ENCODE data around the gene CHST3. TPM values are rescaled to one million over a fixed set of nuclear protein-coding genes. Genes with fewer than 3 reads are reported as not detected.

CHST3 gene
- total RNA-seq, 2 donors from 2014 or later: 12.9 to 40.8 TPM

DNA sequence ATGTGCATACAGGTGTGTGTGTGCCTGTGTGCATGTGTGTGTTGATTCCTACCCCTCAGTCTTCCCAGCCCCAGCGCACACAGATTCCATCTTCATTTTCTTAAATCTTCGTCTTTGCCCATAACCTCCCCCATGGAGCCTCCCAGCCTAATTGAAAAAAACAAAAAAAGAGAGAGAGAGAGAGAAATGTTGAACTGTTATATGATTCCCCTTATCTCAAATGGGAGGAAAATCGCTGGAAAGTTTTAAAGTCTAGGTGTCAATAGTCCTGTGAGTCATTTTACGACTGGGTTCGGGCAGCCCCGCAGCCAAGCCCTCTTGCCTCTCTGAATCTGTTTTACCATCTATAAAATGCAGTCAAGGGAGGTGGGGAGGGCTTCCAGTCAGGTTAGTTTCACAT is 63.3 kb downstream of the CHST3 start:
- H3K4me1 Mint-ChIP-seq: peaks cover 10% of the 10 kb centered on the region
- TF ChIP-seq CTCF (conservative IDR thresholded peaks at IDR 0.05): no peak
- H3K36me3 Mint-ChIP-seq (ENCODE audit: low read depth): no peaks in the 10 kb centered on the region
- H3K27me3 ChIP-seq (ENCODE audit: control insufficient read depth, insufficient read depth, low read length, poor library complexity, severe bottlenecking): no peaks in the 10 kb centered on the region
- DNase-seq: no peak
- no peak overlapping the region for H3K4me3 Mint-ChIP-seq
- H3K9me3 ChIP-seq (ENCODE audit: control insufficient read depth, low read length): no peaks in the 10 kb centered on the region
- no peak overlapping the region for H3K27ac Mint-ChIP-seq
- H3K27ac ChIP-seq (ENCODE audit: low read depth, low read length): no peak overlapping the region
- no peak overlapping the region for H3K4me3 ChIP-seq (ENCODE audit: low read length)
- no peak overlapping the region for H3K9ac ChIP-seq (ENCODE audit: extremely low read depth, low read length, poor library complexity, severe bottlenecking)
- H3K27me3 Mint-ChIP-seq (ENCODE audit: insufficient read depth): no peaks in the 10 kb centered on the region
- WGBS, 2 experiments (ENCODE audit: insufficient coverage in 1 of 2, insufficient read length in 1 of 2): 83 to 91% methylated on average over 4 of the region's 6 CpGs
- no peaks in the 10 kb centered on the region for H3K4me1 ChIP-seq (ENCODE audit: control insufficient read depth, insufficient read depth, low read length)
- H3K9me3 Mint-ChIP-seq: no peaks in the 10 kb centered on the region
- no peaks in the 10 kb centered on the region for H3K36me3 ChIP-seq (ENCODE audit: control insufficient read depth, insufficient read depth, low read length)

- Histone ChIP-seq H3K27ac (ENCODE audit: low read depth, low read length) (no peak overlapping the region), H3K4me1 (ENCODE audit: control insufficient read depth, insufficient read depth, low read length) (no peaks in the 10 kb centered on the region), H3K9me3 (ENCODE audit: control insufficient read depth, low read length) (no peaks in the 10 kb centered on the region), H3K9ac (ENCODE audit: extremely low read depth, low read length, poor library complexity, severe bottlenecking) (no peak overlapping the region), H3K4me3 (ENCODE audit: low read length) (no peak overlapping the region), H3K27me3 (ENCODE audit: control insufficient read depth, insufficient read depth, low read length, poor library complexity, severe bottlenecking) (no peaks in the 10 kb centered on the region), H3K36me3 (ENCODE audit: control insufficient read depth, insufficient read depth, low read length) (no peaks in the 10 kb centered on the region)
- Mint-ChIP-seq H3K36me3 (ENCODE audit: low read depth) (no peaks in the 10 kb centered on the region), H3K9me3 (no peaks in the 10 kb centered on the region), H3K27ac (no peak overlapping the region), H3K4me1 (peaks cover 10% of the 10 kb centered on the region), H3K4me3 (no peak overlapping the region), H3K27me3 (ENCODE audit: insufficient read depth) (no peaks in the 10 kb centered on the region)
- no peak for TF ChIP-seq CTCF (conservative IDR thresholded peaks at IDR 0.05)
- DNase-seq: no peak
- WGBS, 2 experiments (ENCODE audit: insufficient coverage in 1 of 2, insufficient read length in 1 of 2): 92 to 93% methylated on average over 1 of the region's 1 CpG
These were observed 65.2 kb downstream of the CHST3 start for GRCh38 chr10:72029414-72029813.

- Mint-ChIP-seq H3K4me3 (no peak overlapping the region), H3K4me1 (peaks cover 16% of the 10 kb centered on the region), H3K9me3 (no peaks in the 10 kb centered on the region), H3K27ac (no peak overlapping the region), H3K36me3 (ENCODE audit: low read depth) (no peaks in the 10 kb centered on the region), H3K27me3 (ENCODE audit: insufficient read depth) (no peaks in the 10 kb centered on the region)
- Histone ChIP-seq H3K9ac (ENCODE audit: extremely low read depth, low read length, poor library complexity, severe bottlenecking) (no peak overlapping the region), H3K9me3 (ENCODE audit: control insufficient read depth, low read length) (no peaks in the 10 kb centered on the region), H3K4me1 (ENCODE audit: control insufficient read depth, insufficient read depth, low read length) (no peaks in the 10 kb centered on the region), H3K4me3 (ENCODE audit: low read length) (no peak overlapping the region), H3K27me3 (ENCODE audit: control insufficient read depth, insufficient read depth, low read length, poor library complexity, severe bottlenecking) (no peaks in the 10 kb centered on the region), H3K36me3 (ENCODE audit: control insufficient read depth, insufficient read depth, low read length) (no peaks in the 10 kb centered on the region), H3K27ac (ENCODE audit: low read depth, low read length) (no peak overlapping the region)
- WGBS, 2 experiments (ENCODE audit: insufficient coverage in 1 of 2, insufficient read length in 1 of 2): 85 to 91% methylated on average over 14 to 18 of the region's 19 CpGs
- no peak for DNase-seq
- TF ChIP-seq CTCF (conservative IDR thresholded peaks at IDR 0.05): no peak
These were observed 66.8 kb downstream of the CHST3 start for GRCh38 chr10:72030762-72031543.
